HL-60/S4 treated with phorbol 12-myristate 13-acetate at 8.2 ng/mL for 4 days and 3 days (cell line): ENCODE data around the gene LYSMD1.

Source experiments
- in situ Hi-C: fragments of 300-500 bp; cut with MboI; formaldehyde crosslinking; loops from 2 replicates; pipeline ENCODE4 v1.15.0; 2022; ENCODE audit warnings: low sequenced_read_pairs

Gene LYSMD1

GRCh38 chr1:151143057-151143435, 22.7 kb downstream of the LYSMD1 start:
- in situ Hi-C loops: no loop called here

- in situ Hi-C loops: no loop called here
These were observed 23.2 kb downstream of the LYSMD1 start for GRCh38 chr1:151142411-151143056.

- in situ Hi-C loops: no loop called here
These were observed 27.9 kb downstream of the LYSMD1 start for GRCh38 chr1:151137789-151138188.

DNA sequence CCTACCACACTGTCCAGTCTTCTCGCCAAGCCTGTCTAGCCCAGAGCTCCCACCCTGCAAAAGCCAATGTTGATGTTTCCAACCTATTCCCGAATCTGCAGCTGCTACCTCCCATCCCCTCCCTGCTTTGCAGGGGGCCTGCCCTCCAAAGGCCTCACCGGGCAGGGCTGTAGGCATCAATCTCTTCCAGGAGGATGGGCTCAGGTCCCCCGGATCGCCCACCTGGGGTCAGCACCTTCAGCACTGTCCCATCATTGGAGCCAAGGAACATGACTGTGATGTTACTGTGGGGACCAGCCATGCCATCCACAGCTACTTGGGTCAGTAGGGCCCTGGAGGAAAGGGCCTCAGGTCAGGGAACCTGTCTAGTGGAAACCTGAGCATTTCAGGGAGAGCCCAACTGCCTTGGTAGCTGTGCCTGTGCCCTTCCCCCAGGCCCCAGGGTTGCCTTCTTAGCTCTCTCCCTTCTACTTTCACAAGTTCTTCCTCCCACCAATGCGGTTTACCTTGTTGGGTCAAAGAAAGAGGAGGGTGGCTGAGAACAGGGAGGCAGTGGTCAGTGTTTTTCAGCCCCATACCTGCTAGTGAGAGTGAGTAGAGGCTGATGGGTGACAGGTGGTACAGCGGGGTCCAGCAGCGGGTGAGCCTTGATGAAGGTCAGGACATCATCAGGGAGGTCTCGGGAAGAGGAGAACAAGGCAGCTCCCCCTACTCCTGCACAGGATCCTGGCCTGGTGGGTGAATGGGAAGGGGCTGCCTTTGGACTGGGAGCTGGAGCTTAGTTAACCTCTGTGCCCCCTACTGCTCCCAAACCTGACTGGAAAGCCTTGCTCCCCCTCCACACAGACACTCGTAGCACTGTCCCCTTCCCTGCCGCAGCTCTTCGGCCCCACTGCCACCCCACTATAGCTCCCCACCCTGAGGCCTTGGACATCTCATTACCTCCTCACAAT, 30.0 kb downstream of the LYSMD1 start:
- in situ Hi-C loops: no loop called here

- in situ Hi-C loops: no loop called here
These were observed 30.7 kb downstream of the LYSMD1 start for GRCh38 chr1:151134991-151135390.

- in situ Hi-C loops: no loop called here
These were observed 31.3 kb downstream of the LYSMD1 start for GRCh38 chr1:151134396-151134795.

DNA sequence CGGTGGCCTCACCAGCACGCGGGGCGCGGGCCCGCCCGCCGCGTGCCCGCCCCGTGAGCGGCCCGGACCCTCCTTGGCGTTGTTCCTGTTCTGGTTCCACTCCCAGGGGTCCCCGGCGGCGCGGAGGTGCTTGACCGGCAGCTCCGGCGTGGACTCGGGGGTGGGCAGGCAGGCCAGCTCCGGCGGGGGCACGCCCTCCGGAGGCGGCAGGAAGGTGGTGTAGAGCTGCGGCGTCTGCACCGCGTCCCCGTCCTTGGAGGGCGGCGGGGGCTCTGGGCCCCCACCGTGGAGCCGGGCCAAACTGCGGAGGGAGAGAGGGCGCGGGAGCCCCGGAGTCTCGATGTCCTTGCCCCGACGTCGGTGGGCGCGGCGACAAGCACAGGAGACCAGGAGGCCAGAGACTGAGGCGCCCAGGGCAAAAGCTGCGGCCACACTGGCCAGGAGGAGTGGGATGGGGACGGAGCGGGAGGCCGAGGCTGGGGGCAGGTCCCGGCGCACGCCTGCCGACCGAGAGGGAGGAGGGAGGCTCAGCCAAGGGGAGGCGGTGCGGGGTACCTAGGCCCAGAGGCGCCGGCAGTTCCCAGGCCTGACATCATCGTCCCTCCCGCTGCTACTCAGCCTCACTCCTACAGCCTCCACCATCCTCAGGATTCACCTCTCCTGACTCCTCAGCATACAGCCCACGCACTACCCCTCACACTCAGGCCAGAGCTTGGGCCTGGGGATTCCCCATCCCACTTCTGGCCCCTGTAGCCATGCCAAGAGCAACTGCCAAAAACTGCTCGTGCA, 32.5 kb downstream of the LYSMD1 start:
- in situ Hi-C loops: no loop called here

DNA sequence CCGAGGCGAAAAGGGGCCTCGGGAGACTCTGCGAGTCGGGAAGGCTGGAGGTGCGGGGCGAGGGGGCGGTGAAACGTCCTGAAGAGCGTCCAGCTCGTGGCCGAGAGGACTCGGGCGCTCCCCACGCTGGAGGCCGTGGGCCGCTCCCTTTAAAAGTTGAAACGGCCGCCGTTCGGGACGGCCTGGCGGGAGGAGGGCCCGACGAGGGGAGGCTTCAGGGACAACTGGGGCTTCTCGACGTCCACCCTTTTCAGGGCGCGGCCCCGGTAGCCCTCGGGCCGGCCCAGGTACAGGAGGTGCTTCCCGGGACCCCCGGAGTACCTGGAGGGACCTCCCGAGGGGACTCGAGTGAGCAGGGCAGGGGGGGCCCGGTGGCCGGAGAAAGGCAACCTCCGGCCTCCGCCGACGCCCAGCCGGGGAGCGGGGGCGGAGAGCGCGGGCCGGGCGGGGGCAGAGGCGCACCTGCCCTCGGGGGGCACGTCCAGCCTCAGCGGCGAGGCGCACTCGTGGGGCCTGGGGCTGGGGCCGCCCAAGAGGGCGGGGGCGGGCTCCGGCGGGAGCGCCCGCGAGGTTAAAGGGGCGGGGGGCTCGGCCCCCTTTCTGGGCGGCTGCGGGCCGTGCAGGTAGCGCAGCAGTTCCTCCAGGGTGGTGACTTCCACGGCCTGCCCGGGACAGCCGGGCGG, 33.2 kb downstream of the LYSMD1 start:
- in situ Hi-C loops: no loop called here

- in situ Hi-C loops: no loop called here
These were observed 33.9 kb downstream of the LYSMD1 start for GRCh38 chr1:151131701-151132334.

GRCh38 chr1:151130987-151131586, 34.6 kb downstream of the LYSMD1 start:
- in situ Hi-C loops: no loop called here

DNA sequence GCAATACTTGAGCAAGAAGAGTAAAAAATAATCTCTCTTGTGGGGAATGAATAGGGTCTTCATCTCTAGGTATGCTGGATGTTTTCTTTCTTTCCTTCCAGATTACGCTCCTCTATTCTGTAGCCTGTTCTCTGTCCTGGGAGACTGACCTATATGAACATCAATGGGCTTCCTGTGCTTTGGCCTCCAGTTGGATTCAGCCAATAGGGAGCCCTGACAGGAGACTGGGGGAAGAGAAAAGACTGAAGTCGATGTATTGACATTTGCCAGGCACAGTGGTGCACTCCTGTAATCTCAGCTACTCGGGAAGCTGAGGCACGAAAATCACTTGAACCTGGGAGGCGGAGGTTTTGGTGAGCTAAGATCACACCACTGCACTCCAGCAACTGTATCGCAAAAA, 36.9 kb downstream of the LYSMD1 start:
- in situ Hi-C loops: no loop called here

GRCh38 chr1:151124763-151125403, 40.8 kb downstream of the LYSMD1 start:
- in situ Hi-C loops: no loop called here

DNA sequence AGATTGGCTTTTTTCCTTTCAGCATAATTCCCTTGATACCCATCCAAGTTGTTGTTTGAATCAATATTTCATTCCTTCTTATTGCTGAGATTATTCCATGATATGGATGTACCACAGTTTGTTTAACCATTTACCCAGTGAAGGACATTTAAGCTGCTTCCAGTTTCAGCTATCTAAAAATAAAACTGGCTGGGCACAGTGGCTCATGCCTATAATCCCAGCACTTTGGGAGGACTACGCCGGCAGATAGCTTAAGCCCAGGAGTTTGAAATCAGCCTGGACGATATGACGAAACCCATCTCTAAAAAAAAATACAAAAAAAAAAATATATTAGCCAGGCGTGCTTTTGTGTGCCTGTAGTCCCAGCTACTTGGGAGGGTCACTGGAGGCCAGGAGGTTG, 51.8 kb downstream of the LYSMD1 start:
- in situ Hi-C loops: no loop called here
